HFF-Myc (cell line): ENCODE results near the gene CPNE6.
"Not testable (repeated sequence)": the region's sequence is repeated elsewhere in the genome, so short reads cannot be mapped to it uniquely, and the experiment has no call there.

Experiments used
- DNase-seq: peaks from one replicate; pipeline ENCODE4 v3.0.0-alpha.2; 2011; ENCODE audit warnings: low read depth; ENCODE audit errors: extremely low read depth
- H3K4me3 ChIP-seq: replicated peaks from 2 replicates; pipeline ENCODE4 v1.5.1; 2011; ENCODE audit warnings: low read depth, mild to moderate bottlenecking, control low read depth, low read length
- CTCF ChIP-seq: IDR thresholded peaks from 2 replicates; pipeline ENCODE4 v1.5.1; 2012; ENCODE audit warnings: mild to moderate bottlenecking, low read depth, low read length, control low read depth; ENCODE audit errors: missing control alignments

CPNE6 gene

DNA sequence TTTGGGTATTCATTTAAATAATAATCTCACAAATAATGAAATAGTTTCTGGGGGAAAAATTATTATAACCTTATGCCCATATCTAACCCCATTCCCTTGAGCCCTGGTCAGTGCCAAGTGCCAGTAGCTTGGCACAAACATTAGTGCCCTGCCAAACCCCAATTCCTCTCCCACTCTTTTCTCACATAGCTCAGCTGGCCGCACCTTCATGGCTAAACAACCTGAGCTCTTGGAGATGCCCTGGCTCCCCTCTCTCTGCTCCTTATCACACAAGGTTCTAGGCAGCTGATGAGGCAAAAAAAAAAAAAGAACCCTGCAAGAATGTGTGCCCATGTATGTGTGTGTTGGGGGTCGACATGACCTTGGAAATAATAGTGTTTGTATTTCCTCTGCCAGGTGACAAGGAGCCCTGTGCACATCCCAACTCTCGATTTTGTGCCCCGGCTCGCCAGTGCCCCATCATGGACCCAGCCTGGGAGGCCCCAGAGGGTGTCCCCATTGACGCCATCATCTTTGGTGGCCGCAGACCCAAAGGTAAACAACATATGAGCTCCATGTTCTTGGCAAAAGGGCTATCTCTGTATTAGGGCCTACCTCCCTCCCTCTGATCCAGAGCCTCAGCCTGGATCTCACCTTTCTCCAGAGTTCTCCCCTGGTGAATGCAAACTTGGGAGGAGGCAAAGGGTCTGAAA is 31.1 kb downstream of the CPNE6 start:
- no peak overlapping the region for H3K4me3 ChIP-seq
- no peak for DNase-seq
- no peak for TF ChIP-seq CTCF

DNA sequence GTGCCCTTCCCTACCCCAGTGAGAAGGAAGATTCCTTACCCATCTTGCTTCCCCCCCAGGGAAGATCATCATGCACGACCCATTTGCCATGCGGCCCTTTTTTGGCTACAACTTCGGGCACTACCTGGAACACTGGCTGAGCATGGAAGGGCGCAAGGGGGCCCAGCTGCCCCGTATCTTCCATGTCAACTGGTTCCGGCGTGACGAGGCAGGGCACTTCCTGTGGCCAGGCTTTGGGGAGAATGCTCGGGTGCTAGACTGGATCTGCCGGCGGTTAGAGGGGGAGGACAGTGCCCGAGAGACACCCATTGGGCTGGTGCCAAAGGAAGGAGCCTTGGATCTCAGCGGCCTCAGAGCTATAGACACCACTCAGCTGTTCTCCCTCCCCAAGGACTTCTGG is 32.1 kb downstream of the CPNE6 start:
- DNase-seq, result no peak
- no peak overlapping the region for H3K4me3 ChIP-seq
- no peak for TF ChIP-seq CTCF

DNA sequence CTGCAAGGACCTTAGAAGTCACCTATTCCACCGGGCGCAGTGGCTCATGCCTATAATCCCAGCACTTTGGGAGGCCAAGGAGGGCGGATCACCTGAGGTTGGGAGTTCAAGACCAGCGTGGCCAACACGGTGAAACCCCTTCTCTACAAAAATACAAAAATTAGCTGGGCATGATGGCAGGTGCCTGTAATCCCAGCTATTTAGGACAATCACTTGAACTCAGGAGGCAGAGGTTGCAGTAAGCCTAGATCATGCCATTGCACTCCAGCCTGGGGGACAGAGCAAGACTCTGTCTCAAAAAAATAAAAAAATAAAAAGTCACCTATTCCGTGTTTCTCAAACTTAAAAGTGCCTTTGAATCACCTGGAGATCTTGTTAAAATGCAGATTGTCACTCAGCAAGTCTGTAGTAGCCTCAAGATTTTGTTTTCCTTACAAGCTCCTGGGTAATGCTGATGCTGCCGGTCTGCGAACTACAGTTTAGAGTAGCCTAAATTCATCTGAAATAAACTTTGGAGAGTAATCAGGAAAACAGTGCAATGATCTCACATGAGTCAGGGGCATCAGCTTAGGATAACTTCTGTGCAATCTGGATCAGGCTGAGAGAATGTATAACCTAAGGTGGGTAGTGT is 34.4 kb downstream of the CPNE6 start:
- not testable (repeated sequence) for H3K4me3 ChIP-seq, DNase-seq

GRCh38 chr14:24106672-24107271 is 35.4 kb downstream of the CPNE6 start:
- TF ChIP-seq CTCF, result no peak
- DNase-seq, result no peak
- H3K4me3 ChIP-seq, result no peak overlapping the region

DNA sequence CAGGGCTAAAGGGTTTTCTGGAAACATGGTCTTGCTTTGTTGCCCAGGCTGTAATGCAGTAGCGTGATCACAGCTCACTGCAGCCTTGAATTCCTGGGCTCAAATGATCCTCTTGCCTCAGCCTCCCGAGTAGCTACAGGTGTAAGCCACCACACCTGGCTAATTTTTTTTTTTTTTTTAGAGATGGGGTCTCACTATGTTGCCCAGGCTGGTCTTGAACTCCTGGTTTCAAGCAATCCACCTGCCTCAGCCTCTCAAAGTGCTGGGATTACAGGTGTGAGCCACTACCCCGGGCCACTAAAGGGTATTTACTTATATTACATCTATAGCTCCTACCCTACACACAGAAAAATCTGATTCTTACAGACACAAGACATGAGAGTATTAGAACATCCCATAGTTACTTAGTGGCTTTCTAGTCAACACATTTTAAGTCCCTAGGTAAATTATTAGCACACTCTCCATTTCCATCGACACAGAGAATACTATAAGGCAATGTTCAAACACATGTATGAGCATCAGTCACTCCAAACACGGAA is 37.0 kb downstream of the CPNE6 start:
- no peak for DNase-seq
- no peak for TF ChIP-seq CTCF
- H3K4me3 ChIP-seq, result no peak overlapping the region

DNA sequence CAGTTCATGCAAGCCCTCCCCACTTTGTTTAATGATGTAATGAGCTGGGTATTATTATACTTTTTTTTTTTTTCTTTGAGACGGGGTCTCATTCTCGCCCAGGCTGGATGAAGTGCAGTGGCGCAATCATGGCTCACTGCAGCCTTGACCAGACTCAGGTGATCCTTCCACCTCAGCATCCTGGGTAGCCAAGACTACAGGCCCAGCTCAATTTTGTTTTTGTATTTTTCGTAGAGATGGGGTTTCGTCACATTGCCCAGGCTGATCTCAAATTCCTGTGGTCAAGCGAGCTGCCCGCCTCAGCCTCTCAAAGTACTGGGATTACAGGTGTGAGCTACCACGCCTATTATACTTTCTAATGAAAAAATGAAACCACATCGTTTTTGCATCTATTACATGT is 38.7 kb downstream of the CPNE6 start:
- no peak overlapping the region for H3K4me3 ChIP-seq
- DNase-seq, result no peak

More for the DNA sequence above, 38.7 kb downstream of the CPNE6 start:
- TF ChIP-seq CTCF, result no peak
